Kidney (tissue), 14 donors: ENCODE measurements around the gene DLX6. TPM values are rescaled to one million over a fixed set of nuclear protein-coding genes. Genes with fewer than 3 reads are reported as not detected.

Experiments
- DNase-seq, 5 donors: peaks; one replicate each; pipeline ENCODE4 v3.0.0-alpha.2; 2013 to 2020
- FAIRE-seq: peaks from 2 replicates; lab custom pipeline; 2012; peaks lifted over from hg19 to GRCh38; lab: Jason Lieb, UNC
- H3K27ac ChIP-seq, 2 donors: one replicate each; pipeline ENCODE4 v1.7.0; 2013; ENCODE audit warnings: low read depth in 2 of 2, low read length in 2 of 2, inconsistent platforms in 1 of 2
- H3K27me3 ChIP-seq: one replicate; pipeline ENCODE4 v1.7.1; 2013; ENCODE audit warnings: low read length, inconsistent platforms; ENCODE audit not compliant: control insufficient read depth, insufficient read depth
- H3K36me3 ChIP-seq, 3 donors: one replicate each; pipeline versions ENCODE4 v1.7.0 to v1.7.1; 2013; ENCODE audit warnings: low read length in 3 of 3, control low read depth in 1 of 3, inconsistent platforms in 1 of 3; ENCODE audit not compliant: insufficient read depth in 3 of 3, control insufficient read depth in 2 of 3
- H3K4me1 ChIP-seq, 3 donors: one replicate each; pipeline versions ENCODE4 v1.7.0 to v1.7.1; 2013; ENCODE audit warnings: low read length in 3 of 3, inconsistent platforms in 1 of 3, low read depth in 1 of 3; ENCODE audit not compliant: control insufficient read depth in 2 of 3, insufficient read depth in 2 of 3
- H3K4me3 ChIP-seq, 3 donors: one replicate each; pipeline versions ENCODE4 v1.7.0 to v1.8.1; 2013; ENCODE audit warnings: low read length in 3 of 3, control low read depth in 1 of 3, inconsistent platforms in 1 of 3
- H3K9ac ChIP-seq, 3 donors: one replicate each; pipeline versions ENCODE4 v1.7.0 to v1.7.1; 2013; ENCODE audit warnings: low read length in 3 of 3, control low read depth in 1 of 3, inconsistent platforms in 1 of 3
- H3K9me3 ChIP-seq, 3 donors: one replicate each; pipeline versions ENCODE4 v1.7.0 to v1.7.1; 2013; ENCODE audit warnings: low read length in 3 of 3, control low read depth in 1 of 3, inconsistent platforms in 1 of 3; ENCODE audit not compliant: control insufficient read depth in 2 of 3, insufficient read depth in 1 of 3
- CTCF ChIP-seq: IDR thresholded peaks from 3 replicates; pipeline ENCODE4 v1.5.1; 2012; ENCODE audit warnings: mild to moderate bottlenecking, moderate library complexity, borderline replicate concordance; ENCODE audit not compliant: insufficient read depth; ENCODE audit errors: extremely low read depth
- intact Hi-C: fragments of 100-400 bp; cut with DNase I; formaldehyde crosslinking; loops from one replicate; pipeline ENCODE4 v1.11.1; 2022
- polyA plus RNA-seq: library from polyadenylated mRNA; stranded (reverse); fragments of 350-450 nt; fragmentation: Illumina TruSeq; extraction: RNeasy Lipid Tissue Mini Kit (QIAGEN cat#74804); gene quantifications from one replicate; pipeline ENCODE4 v1.2.3, GENCODE V29; 2014; ENCODE audit warnings: low read depth, low replicate concordance; ENCODE audit not compliant: insufficient read depth
- total RNA-seq: library from RNA; stranded (reverse); fragmentation: NEBNext Ultra II Directional; extraction: Animal tissue kit (Norgen Biotek cat#: 25700); gene quantifications from one replicate; pipeline ENCODE4 v1.2.1, GENCODE V29; 2021
- donor health status: control.
- donor health status: control.
- donor health status: control.
- donor health status: control.
- donor health status: control.
- donor health status: DM: yes; HTN: yes; CAD: no.
- donor health status: Normal renal cell carcinoma (clear cell type).

Gene DLX6
- total and polyA plus RNA-seq, 2 donors from 2014 or later, result 0.13 TPM; not detected in 1

- Histone ChIP-seq H3K9ac (no peak overlapping the region), H3K4me1 (peaks cover 0 to 5% (median 0%) of the 10 kb centered on the region in 3 donors), H3K27ac (no peak overlapping the region), H3K9me3 (no peaks in the 10 kb centered on the region), H3K27me3 (peaks cover 88% of the 10 kb centered on the region), H3K36me3 (no peaks in the 10 kb centered on the region), H3K4me3 (no peak overlapping the region)
- intact Hi-C loops, result no loop called here
- no peak for FAIRE-seq
- peak in 1 of 5 donors; percentile 22 for DNase-seq
- TF ChIP-seq CTCF, result no peak
Measured at GRCh38 chr7:97004247-97005182, 838 bp upstream of the DLX6 start.

GRCh38 chr7:97006055-97006815, 882 bp downstream of the DLX6 start:
- no peaks in the 10 kb centered on the region for H3K36me3 ChIP-seq
- FAIRE-seq, result no peak
- H3K27me3 ChIP-seq, result peaks cover 87% of the 10 kb centered on the region
- H3K27ac ChIP-seq, result no peak overlapping the region
- H3K9ac ChIP-seq, result no peak overlapping the region
- no peak overlapping the region for H3K4me3 ChIP-seq
- DNase-seq, result peak; percentile 70 to 86 (median 78)
- intact Hi-C loops, result no loop called here
- TF ChIP-seq CTCF, result no peak
- peaks cover 0 to 5% (median 0%) of the 10 kb centered on the region in 3 donors for H3K4me1 ChIP-seq
- H3K9me3 ChIP-seq, result no peaks in the 10 kb centered on the region

- intact Hi-C loops, result no loop called here
- H3K27me3 ChIP-seq, result peaks cover 87% of the 10 kb centered on the region
- DNase-seq (peak in 2 of 5 donors; percentile 52), FAIRE-seq (no peak)
- no peaks in the 10 kb centered on the region for H3K9me3 ChIP-seq
- no peak overlapping the region for H3K27ac ChIP-seq
- H3K36me3 ChIP-seq, result no peaks in the 10 kb centered on the region
- H3K9ac ChIP-seq, result no peak overlapping the region
- H3K4me3 ChIP-seq, result no peak overlapping the region
- no peak for TF ChIP-seq CTCF
- peaks cover 0 to 5% (median 0%) of the 10 kb centered on the region in 3 donors for H3K4me1 ChIP-seq
Measured at GRCh38 chr7:97006816-97007582, 1.6 kb downstream of the DLX6 start.
